ENCODE results near the gene KLLN. TPM values are rescaled to one million over a fixed set of nuclear protein-coding genes. Genes with fewer than 3 reads are reported as not detected.

KLLN gene
- 0.08 TPM in 2 replicates for total RNA-seq

GRCh38 chr10:87863053-87863943, at the start of gene KLLN, which contains the start of gene PTEN:
Gene KLLN (minus strand): TSS chr10:87863533. CDS start chr10:87862487, 1,046 bp downstream.
Gene PTEN (plus strand): TSS chr10:87863625. CDS start chr10:87864470, 845 bp downstream.

GRCh38 chr10:87817609-87818504, 45.5 kb downstream of the KLLN start, which contains the start of gene ATAD1:
Gene ATAD1 (minus strand): TSS chr10:87818226. CDS start chr10:87814599, 3,627 bp downstream.

Other genes with a start within 250 kb of the KLLN start
- 3.1 and 4.4 TPM in 2 replicates for gene PAPSS2, start 203.7 kb downstream of the KLLN start, total RNA-seq
- gene ATAD1, start 45.3 kb downstream of the KLLN start, total RNA-seq = 27.8 and 33.7 TPM in 2 replicates
- 23.2 and 34.7 TPM in 2 replicates for gene PTEN, start 92 bp upstream of the KLLN start, total RNA-seq

Data from hair follicular keratinocyte (primary cell).